Measurements from ENCODE around the gene CNGB1.

Gene CNGB1

DNA sequence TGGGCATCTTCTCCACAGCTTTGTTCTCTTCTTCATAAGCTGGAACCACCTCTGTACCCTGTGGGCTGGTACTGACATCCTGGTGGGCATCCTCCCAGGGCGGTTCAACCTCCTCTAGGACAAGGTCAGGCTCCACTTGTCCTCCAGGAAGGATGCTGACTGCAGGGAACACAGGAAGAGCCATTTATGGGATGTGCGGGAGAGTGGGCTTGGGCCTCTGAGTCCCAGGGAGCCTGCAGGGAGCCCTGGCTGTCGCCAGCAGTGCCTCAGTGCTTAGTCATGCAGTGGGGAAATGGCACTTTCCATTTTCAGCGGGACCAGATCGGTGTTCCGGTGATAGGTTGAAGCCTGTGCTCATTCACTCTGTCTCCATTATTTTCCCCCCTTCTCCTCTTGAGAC lies 20.5 kb downstream of the CNGB1 start:
- Histone ChIP-seq H3F3A (ENCODE audit: insufficient read depth) (no peaks in the 10 kb centered on the region), H3K9ac (ENCODE audit: low read length) (no peak overlapping the region), H3K79me2 (ENCODE audit: insufficient read depth, low read length) (no peaks in the 10 kb centered on the region)

DNA sequence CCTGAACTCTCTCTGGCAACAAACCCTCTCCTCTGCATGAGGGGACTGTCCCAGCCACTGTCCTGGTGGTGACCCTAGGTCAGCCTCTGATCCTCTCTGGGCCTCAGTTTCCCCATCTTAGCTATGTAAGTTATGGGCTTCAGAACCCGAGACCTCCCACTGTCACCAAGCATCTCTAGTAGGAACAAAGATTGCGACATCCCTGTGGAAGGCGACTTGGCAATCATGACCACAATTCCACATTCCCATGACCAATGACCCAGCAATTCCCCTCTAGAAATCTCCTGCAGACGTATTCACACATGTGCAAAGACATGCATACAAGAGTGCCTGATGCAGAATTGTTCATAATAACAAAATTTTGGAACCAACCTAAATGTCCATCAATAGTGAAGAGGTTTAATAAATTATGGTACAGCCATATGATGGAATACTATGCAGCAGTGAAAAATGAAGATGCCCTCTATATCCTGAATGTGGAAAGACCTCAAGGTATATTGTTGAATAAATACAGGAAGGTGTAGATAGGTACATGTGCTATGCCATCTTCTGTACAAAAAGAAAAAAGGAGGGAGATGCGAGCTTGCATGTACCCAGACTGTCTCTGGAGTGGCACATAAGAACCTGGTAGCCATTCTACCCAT lies 21.2 kb downstream of the CNGB1 start:
- Histone ChIP-seq H3K27me3 (ENCODE audit: low read length) (no peaks in the 10 kb centered on the region), H3K79me2 (ENCODE audit: insufficient read depth, low read length) (no peaks in the 10 kb centered on the region), H3K9ac (ENCODE audit: low read length) (no peak overlapping the region), H3K9me2 (replicated peaks; ENCODE audit: insufficient read depth, low read length) (no peaks in the 10 kb centered on the region), H2AFZ (ENCODE audit: low read depth, low read length, severe bottlenecking) (no peak overlapping the region), H3K9me3 (ENCODE audit: insufficient read depth, low read length) (no peaks in the 10 kb centered on the region), H3K4me3 (ENCODE audit: insufficient read depth, low read length, poor library complexity, severe bottlenecking) (no peak overlapping the region), H3F3A (ENCODE audit: insufficient read depth) (no peaks in the 10 kb centered on the region), H3K36me3 (ENCODE audit: low read length) (no peaks in the 10 kb centered on the region), H4K20me1 (ENCODE audit: low read depth, low read length) (no peaks in the 10 kb centered on the region), H3K27ac (ENCODE audit: low read depth, low read length) (no peak overlapping the region), H3K4me2 (ENCODE audit: low read depth, low read length, poor library complexity, severe bottlenecking) (no peak overlapping the region)
- TF ChIP-seq EZH2phosphoT487 (conservative IDR thresholded peaks at IDR 0.05; ENCODE audit: low read length): no peak
- TF ChIP-seq, protein P1, sequence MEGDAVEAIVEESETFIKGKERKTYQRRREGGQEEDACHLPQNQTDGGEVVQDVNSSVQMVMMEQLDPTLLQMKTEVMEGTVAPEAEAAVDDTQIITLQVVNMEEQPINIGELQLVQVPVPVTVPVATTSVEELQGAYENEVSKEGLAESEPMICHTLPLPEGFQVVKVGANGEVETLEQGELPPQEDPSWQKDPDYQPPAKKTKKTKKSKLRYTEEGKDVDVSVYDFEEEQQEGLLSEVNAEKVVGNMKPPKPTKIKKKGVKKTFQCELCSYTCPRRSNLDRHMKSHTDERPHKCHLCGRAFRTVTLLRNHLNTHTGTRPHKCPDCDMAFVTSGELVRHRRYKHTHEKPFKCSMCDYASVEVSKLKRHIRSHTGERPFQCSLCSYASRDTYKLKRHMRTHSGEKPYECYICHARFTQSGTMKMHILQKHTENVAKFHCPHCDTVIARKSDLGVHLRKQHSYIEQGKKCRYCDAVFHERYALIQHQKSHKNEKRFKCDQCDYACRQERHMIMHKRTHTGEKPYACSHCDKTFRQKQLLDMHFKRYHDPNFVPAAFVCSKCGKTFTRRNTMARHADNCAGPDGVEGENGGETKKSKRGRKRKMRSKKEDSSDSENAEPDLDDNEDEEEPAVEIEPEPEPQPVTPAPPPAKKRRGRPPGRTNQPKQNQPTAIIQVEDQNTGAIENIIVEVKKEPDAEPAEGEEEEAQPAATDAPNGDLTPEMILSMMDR (IDR thresholded peaks at IDR 0.05; ENCODE audit: insufficient read depth, low read length, poor library complexity, severe bottlenecking): no peak

More for the DNA sequence above, 20.5 kb downstream of the CNGB1 start:
- no peaks in the 10 kb centered on the region for H3K27me3 ChIP-seq (ENCODE audit: low read length)
- no peak for TF ChIP-seq EZH2phosphoT487 (conservative IDR thresholded peaks at IDR 0.05; ENCODE audit: low read length)
- TF ChIP-seq, protein P1 (IDR thresholded peaks at IDR 0.05; ENCODE audit: insufficient read depth, low read length, poor library complexity, severe bottlenecking): no peak
- H3K9me2 ChIP-seq (replicated peaks; ENCODE audit: insufficient read depth, low read length): no peaks in the 10 kb centered on the region
- H3K27ac ChIP-seq (ENCODE audit: low read depth, low read length): no peak overlapping the region
- no peaks in the 10 kb centered on the region for H3K9me3 ChIP-seq (ENCODE audit: insufficient read depth, low read length)
- H2AFZ ChIP-seq (ENCODE audit: low read depth, low read length, severe bottlenecking): no peak overlapping the region
- H3K4me2 ChIP-seq (ENCODE audit: low read depth, low read length, poor library complexity, severe bottlenecking): no peak overlapping the region
- no peak overlapping the region for H3K4me3 ChIP-seq (ENCODE audit: insufficient read depth, low read length, poor library complexity, severe bottlenecking)
- no peaks in the 10 kb centered on the region for H4K20me1 ChIP-seq (ENCODE audit: low read depth, low read length)
- H3K36me3 ChIP-seq (ENCODE audit: low read length): no peaks in the 10 kb centered on the region

DNA sequence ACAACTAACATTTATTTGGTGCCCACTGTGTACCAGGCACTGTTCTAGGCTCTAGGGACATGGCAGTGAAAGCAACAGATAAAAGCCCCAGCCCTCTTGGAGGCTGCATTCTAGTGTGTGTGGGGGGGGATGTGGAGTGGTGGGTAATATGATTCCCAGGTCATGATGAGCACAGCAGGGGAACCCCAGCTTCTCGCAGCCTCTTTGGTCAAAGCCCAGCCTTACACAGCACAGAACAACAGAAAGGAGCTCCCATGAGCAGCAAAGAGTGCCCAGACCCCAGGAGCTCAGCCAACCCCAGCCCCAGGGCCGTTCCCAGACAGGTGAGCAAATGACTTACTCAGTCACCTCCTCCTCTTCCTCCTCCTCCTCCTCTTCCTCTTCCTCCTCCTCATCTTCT lies 21.9 kb downstream of the CNGB1 start:
- no peaks in the 10 kb centered on the region for H3K9me2 ChIP-seq (replicated peaks; ENCODE audit: insufficient read depth, low read length)
- no peak overlapping the region for H3K4me2 ChIP-seq (ENCODE audit: low read depth, low read length, poor library complexity, severe bottlenecking)
- H3K9me3 ChIP-seq (ENCODE audit: insufficient read depth, low read length): no peaks in the 10 kb centered on the region
- H3K36me3 ChIP-seq (ENCODE audit: low read length): no peaks in the 10 kb centered on the region
- H3K79me2 ChIP-seq (ENCODE audit: insufficient read depth, low read length): no peaks in the 10 kb centered on the region
- TF ChIP-seq EZH2phosphoT487 (conservative IDR thresholded peaks at IDR 0.05; ENCODE audit: low read length): no peak
- TF ChIP-seq, protein P1 (IDR thresholded peaks at IDR 0.05; ENCODE audit: insufficient read depth, low read length, poor library complexity, severe bottlenecking): no peak
- no peak overlapping the region for H3K9ac ChIP-seq (ENCODE audit: low read length)
- no peak overlapping the region for H3K4me3 ChIP-seq (ENCODE audit: insufficient read depth, low read length, poor library complexity, severe bottlenecking)
- H3K27me3 ChIP-seq (ENCODE audit: low read length): no peaks in the 10 kb centered on the region
- no peaks in the 10 kb centered on the region for H3F3A ChIP-seq (ENCODE audit: insufficient read depth)
- H2AFZ ChIP-seq (ENCODE audit: low read depth, low read length, severe bottlenecking): no peak overlapping the region
- H3K27ac ChIP-seq (ENCODE audit: low read depth, low read length): no peak overlapping the region
- H4K20me1 ChIP-seq (ENCODE audit: low read depth, low read length): no peaks in the 10 kb centered on the region

Measured in SU-DHL-6 (cell line).